Right atrium auricular region (tissue), 2 donors: ENCODE data around the gene IGSF21. TPM values are rescaled to one million over a fixed set of nuclear protein-coding genes. Genes with fewer than 3 reads are reported as not detected.

ENCODE experiments used
- DNase-seq: peaks from one replicate; pipeline ENCODE4 v3.0.0-alpha.2; 2019; ENCODE audit warnings: low spot score
- H3K27ac ChIP-seq, 2 donors: fragments of 200-600 bp; sonication (generic); 1 replicate in 1 of 2; 2 replicates in 1 of 2; pipeline ENCODE4 v1.5.1; 2016 to 2019
- H3K27me3 ChIP-seq, 2 donors: fragments of 200-600 bp; sonication (generic); one replicate each; pipeline versions ENCODE4 v1.5.1 to v1.6.0; 2017 to 2019
- H3K36me3 ChIP-seq: fragments of 200-600 bp; sonication (generic); one replicate; pipeline ENCODE4 v1.5.1; 2016
- H3K4me1 ChIP-seq, 2 donors: fragments of 200-600 bp; sonication (generic); one replicate each; pipeline versions ENCODE4 v1.5.1 to v1.6.0; 2017 to 2019
- H3K4me3 ChIP-seq, 2 donors: fragments of 200-600 bp; sonication (generic); 1 replicate in 1 of 2; 2 replicates in 1 of 2; pipeline ENCODE4 v1.5.1; 2017 to 2019; ENCODE audit warnings: mild to moderate bottlenecking in 1 of 2, moderate library complexity in 1 of 2
- H3K9me3 ChIP-seq, 2 donors: fragments of 200-600 bp; sonication (generic); one replicate each; pipeline ENCODE4 v1.5.1; 2019
- total RNA-seq, 2 donors: library from RNA; depleted of rRNA; stranded (reverse); fragments of >200 nt; gene quantifications; one replicate each; pipeline ENCODE4 v1.1.0, GENCODE V29; 2016
- TF ChIP-seq, protein P1 (sequence below), 2 donors: fragments of 200-600 bp; sonication (generic); IDR thresholded peaks; one replicate each; pipeline ENCODE4 v1.5.1; 2019; ENCODE audit warnings: antibody characterized with exemption in 2 of 2

The IGSF21 gene
- total RNA-seq, 2 donors from 2014 or later = 1.8 to 6.0 TPM

DNA sequence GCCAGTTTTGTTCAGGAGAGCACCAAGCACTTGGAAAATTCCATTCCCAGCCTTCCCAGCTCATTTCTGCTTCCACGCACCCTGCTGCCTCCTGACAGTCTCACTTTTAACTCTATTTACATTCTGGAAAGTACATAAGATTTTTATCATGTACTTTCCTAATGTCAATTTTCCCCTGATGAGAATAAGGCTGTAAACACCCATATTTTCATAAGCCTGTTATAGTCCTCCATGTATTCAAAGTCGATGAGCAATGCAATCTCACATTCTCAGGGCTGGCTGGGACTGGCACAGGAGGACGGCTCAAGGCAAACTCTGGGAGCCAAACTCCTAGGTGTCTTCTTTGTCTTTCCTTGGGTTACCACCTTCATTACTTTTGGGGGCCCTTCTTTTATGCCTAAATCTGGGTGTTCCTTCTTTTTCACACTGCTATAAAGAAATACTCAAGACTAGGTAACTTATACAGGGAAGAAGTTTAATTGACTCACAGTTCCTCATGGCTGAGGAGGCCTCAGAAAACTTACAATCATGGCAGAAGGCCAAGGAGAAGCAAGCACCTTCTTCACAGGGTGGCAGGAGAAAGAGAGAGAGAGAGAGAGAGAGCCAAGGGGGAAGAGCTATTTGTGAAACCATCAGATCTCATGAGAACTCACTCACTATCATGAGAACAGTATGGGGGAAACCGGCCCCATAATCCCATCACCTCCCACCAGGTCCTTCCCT, 94.6 kb downstream of the IGSF21 start:
- H3K4me1 ChIP-seq = no peaks in the 10 kb centered on the region
- peaks cover 0 to 7% of the 10 kb centered on the region in 2 donors for H3K9me3 ChIP-seq
- H3K4me3 ChIP-seq = no peak overlapping the region
- H3K27me3 ChIP-seq = no peaks in the 10 kb centered on the region
- H3K27ac ChIP-seq = no peak overlapping the region
- TF ChIP-seq, protein P1, sequence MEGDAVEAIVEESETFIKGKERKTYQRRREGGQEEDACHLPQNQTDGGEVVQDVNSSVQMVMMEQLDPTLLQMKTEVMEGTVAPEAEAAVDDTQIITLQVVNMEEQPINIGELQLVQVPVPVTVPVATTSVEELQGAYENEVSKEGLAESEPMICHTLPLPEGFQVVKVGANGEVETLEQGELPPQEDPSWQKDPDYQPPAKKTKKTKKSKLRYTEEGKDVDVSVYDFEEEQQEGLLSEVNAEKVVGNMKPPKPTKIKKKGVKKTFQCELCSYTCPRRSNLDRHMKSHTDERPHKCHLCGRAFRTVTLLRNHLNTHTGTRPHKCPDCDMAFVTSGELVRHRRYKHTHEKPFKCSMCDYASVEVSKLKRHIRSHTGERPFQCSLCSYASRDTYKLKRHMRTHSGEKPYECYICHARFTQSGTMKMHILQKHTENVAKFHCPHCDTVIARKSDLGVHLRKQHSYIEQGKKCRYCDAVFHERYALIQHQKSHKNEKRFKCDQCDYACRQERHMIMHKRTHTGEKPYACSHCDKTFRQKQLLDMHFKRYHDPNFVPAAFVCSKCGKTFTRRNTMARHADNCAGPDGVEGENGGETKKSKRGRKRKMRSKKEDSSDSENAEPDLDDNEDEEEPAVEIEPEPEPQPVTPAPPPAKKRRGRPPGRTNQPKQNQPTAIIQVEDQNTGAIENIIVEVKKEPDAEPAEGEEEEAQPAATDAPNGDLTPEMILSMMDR (IDR thresholded peaks at IDR 0.05) = no peak
- DNase-seq = no peak
- no peaks in the 10 kb centered on the region for H3K36me3 ChIP-seq

DNA sequence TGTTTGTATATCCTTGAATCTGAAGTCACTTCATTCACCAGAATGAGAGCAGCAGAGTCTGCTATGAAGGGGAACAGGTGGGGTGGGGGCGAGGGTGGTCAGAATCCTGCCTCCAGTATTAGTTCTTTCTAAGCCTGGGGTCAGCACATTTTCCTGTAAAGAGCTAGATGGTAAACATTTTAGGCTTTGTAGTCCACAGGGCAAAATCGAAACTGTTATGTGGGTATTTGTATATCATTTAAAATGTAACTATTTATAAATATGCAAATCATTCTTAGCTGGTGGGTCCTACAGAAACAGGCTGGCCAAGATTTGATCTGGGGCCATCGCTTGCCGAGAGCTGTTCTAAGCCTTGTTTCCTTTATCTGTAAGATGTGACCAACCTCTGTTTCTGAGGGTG, 96.0 kb downstream of the IGSF21 start:
- Histone ChIP-seq H3K4me1 (no peaks in the 10 kb centered on the region), H3K27me3 (no peaks in the 10 kb centered on the region), H3K36me3 (no peaks in the 10 kb centered on the region), H3K27ac (no peak overlapping the region), H3K4me3 (no peak overlapping the region), H3K9me3 (peaks cover 0 to 9% of the 10 kb centered on the region in 2 donors)
- TF ChIP-seq, protein P1 (IDR thresholded peaks at IDR 0.05) = no peak
- no peak for DNase-seq

DNA sequence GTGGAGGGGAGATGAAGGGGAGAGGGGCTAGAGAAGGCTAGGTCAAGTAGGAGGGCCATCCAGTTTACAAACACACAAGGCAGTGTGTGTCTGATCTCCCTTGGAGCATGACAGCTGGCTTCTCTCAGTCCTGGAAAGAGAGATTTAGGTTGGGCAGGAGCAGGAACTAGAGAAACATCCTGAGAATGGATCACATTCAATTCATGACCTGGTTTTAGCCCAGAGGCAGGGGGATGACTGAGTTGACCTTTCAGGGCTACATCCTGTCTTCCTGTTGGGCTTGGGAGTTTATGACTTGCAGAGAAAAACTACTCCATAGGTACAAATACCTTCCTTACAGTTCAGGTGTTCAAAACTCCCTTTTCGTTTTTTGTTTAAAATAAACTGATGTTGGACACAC, 97.0 kb downstream of the IGSF21 start:
- TF ChIP-seq, protein P1 (IDR thresholded peaks at IDR 0.05) = no peak
- DNase-seq = no peak
- Histone ChIP-seq H3K4me1 (no peaks in the 10 kb centered on the region), H3K27me3 (no peaks in the 10 kb centered on the region), H3K4me3 (no peak overlapping the region), H3K36me3 (no peaks in the 10 kb centered on the region), H3K9me3 (peaks cover 0 to 9% of the 10 kb centered on the region in 2 donors), H3K27ac (no peak overlapping the region)

DNA sequence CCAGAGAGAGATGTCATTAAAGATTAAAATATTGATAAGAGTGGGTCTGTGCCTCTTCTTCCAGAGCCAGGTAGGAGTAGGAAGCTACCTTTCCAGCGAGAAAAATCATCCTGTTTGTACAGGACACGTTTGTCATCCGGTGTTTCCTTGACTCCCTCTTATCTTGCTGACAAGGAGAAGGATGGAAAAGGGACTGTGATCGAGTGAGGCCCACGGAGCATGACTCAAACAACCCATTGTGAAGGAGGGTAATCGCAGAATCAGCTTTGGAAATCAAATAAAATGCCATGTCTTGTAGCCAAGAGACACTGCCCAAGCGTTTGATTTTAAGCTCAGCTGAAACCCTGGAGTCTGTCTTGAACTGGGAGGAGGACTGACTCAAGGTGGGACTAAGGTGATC, 97.7 kb downstream of the IGSF21 start:
- Histone ChIP-seq H3K27me3 (no peaks in the 10 kb centered on the region), H3K36me3 (no peaks in the 10 kb centered on the region), H3K27ac (no peak overlapping the region), H3K4me1 (no peaks in the 10 kb centered on the region), H3K4me3 (no peak overlapping the region), H3K9me3 (peaks cover 0 to 9% of the 10 kb centered on the region in 2 donors)
- DNase-seq = no peak
- TF ChIP-seq, protein P1 (IDR thresholded peaks at IDR 0.05) = no peak

DNA sequence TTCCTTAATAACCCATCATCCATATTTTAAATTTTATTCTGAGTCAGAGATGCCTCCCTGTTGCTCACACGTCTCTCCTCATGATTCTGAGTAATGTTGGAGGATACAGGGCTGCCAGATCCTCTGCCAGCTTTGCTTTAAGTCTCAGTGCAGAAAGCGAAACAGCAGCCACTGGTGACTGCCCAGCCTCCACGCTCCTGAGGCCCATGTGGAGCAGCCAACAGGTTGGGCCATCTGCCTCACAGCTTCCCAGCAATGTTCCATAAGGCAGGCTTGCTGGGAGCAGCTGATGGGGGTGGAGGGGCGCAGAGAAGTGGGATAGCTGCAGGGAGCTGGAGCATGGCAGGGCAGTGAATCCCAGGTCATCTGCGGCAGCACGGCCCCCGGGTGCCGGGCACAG, 104.2 kb downstream of the IGSF21 start:
- no peaks in the 10 kb centered on the region for H3K4me1 ChIP-seq
- no peak for DNase-seq
- H3K36me3 ChIP-seq = no peaks in the 10 kb centered on the region
- no peak overlapping the region for H3K27ac ChIP-seq
- H3K27me3 ChIP-seq = no peaks in the 10 kb centered on the region
- TF ChIP-seq, protein P1 (IDR thresholded peaks at IDR 0.05) = no peak
- H3K4me3 ChIP-seq = no peak overlapping the region
- H3K9me3 ChIP-seq = peaks cover 0 to 5% of the 10 kb centered on the region in 2 donors
